Muscle of back (tissue), 11 donors: ENCODE data around the gene BTRC. TPM values are rescaled to one million over a fixed set of nuclear protein-coding genes. Genes with fewer than 3 reads are reported as not detected.

ENCODE experiments used
- DNase-seq, 3 donors: peaks; one replicate each; pipeline versions ENCODE4 v3.0.0 to v3.0.0-alpha.2; 2013
- polyA plus RNA-seq, 10 donors: library from polyadenylated mRNA; unstranded; fragments of 120-200 nt; gene quantifications; one replicate each; pipeline ENCODE4 v1.2.1, GENCODE V29; 2013; ENCODE audit not compliant: insufficient read length in 10 of 10

BTRC gene
- polyA plus RNA-seq, 10 donors, result 18.3 to 36.6 (median 23.1) TPM

DNA sequence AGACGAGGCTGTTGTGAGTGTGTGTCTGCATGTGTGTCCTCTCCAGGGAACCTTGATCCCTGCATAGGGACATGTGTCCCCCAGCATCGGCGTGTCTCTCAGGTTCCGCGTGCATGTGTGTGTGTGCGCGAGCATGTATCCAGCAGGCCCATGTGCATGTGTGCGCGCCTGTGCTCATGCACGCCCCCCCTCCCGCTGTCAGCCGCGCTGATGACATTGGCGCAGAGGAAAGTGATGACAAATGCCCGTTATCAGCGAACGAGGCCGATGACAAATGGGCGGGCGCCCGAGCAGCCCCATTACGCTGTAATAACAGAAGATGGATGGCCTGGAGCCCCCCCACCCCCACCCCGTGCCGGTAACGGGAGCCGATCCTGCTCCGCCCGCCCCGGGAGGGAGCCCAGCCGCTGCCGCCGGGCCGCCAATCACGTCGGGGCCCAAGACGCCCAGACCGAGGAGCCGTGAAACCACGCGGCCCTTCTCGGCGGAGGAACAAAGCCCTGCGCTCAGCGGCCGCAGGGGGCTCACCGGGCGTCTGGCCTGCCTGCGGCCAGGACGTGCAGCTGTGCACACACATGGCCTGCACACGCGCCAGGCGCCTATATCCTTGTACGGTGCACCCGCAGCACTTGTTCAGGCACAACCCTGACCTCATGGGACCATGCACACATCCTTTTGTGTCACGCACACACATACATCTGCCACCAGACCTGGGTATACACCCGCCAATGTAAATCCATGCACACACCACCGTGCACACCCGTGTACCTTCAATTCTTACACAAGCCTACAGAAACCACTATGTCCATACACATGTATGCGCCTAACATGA lies 212.6 kb downstream of the BTRC start:
- peak in 2 of 3 donors; percentile 24 to 68 for DNase-seq

DNA sequence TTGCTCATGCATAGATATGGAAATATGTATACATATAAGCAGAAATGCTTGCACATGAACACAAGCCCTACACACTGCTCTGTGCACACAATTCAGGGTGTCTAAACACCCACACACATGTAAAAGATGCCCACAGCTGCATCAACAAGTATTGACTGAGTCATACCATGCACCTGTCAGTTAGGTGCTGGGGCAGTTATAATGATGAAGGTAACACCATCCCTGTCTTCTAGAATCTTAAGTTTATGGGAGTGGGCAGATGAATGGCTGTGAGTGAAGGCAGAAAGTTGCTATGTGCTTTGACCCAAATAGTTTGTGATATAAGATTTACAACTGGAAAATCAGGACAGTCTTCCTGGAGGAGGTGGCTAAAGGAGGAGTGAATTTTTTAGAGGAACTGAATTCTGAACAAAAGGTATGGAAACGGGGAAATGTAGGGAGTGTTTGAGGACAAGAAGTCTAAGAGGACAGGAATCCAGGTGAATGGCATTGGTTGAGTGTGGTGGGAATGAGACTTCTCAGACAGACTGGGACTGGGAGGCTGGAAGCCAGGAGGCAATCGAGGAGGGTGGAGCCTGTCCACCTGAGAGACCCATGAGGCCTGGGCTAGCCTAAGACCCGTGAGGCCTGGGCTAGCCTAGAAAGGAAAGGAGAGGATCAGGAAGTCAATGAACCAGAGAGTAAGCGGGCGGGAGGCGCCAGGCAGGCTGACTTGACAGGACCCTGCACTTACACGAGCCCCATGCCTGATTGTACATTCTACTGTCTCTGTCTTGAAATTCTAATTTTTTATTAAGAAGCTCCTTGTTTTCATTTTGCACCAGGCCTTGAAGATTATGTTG lies 213.4 kb downstream of the BTRC start:
- DNase-seq, result no peak

DNA sequence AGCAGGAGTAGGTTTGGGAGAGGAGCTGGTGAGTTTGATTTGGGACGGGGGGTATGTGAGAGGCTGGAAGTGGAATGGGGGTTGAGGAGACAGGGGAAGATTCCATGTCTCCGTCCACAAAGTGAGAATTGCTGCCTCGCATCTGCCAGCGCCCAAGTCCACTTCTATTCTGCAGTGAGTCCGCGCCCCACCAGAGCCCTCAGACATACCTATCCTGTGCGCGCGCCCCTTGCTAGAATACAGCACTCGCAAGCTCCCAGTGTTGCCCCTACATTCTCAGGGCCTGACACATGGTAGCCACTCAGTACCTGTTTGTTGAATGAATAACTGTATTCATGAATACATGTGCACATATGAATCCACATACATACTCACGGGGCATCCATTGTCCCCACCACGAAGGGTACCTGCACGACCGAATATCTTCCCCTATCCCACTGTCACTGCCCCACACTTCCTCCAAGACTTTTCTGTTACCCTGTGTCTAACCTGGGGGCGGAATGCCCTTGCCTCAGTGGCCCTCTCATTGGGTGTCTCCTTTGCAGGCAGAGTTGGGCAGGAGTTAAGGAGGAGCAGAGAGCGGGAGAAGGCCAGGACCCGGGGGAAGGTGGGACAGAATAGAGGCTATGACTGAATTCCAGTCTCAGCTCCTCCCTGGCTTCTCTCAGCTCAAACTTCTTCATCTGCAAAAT lies 214.2 kb downstream of the BTRC start:
- no peak for DNase-seq

DNA sequence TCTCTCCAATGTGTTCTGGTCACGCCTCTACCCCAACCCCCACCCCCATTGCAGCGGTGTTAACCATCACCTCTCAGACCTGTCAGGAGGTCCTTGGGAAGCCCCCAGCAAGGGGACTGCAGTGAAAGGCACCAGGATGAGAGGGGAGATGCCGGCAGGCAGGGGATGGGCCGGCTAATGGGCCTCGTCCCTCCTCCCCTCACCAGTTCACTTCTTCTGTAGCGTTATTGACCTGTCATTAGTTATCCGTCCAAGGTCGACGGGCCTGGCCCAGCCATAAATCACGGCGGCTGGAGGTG lies 215.3 kb downstream of the BTRC start:
- peak in 1 of 3 donors; percentile 56 for DNase-seq

DNA sequence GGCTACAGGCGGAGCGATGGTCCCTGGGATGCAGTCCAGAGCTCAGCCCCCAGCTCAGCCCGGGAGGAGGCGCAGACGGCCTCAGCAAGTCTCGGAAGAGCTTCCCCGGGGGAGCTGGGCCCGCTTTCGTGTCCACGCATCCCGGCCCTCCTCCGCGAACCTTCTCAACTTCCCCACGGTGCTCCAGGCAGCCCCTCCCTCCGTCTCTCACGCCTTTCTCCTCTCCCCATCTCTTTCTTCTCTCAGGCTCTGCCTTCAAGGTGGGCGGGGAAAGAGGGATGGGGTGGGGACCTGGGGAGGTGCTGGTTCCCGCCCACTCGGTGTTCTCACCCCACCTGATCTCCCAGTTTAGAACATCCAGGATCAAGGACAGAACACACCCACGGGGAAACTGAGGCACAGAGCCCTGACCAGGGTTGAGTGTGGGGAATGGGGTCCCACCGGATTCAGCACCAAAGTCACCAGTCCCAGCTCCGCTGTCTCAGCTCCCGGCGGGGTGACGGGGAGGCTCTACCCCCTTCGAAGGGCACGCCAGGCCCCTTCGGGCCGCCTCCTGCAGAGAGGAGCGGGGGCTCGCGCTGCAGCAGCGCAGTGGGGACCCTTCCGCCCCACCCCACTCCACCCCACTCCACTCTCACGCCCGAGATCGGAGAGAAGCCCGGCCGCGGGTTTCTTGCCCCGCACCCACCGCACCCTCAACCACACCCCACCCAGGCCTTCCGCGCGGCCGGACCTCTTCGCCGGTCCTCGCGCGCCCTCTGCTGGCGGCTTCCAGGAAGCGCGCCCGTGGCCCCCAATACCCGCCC lies 215.9 kb downstream of the BTRC start:
- DNase-seq, result peak; percentile 60 to 93 (median 87)

DNA sequence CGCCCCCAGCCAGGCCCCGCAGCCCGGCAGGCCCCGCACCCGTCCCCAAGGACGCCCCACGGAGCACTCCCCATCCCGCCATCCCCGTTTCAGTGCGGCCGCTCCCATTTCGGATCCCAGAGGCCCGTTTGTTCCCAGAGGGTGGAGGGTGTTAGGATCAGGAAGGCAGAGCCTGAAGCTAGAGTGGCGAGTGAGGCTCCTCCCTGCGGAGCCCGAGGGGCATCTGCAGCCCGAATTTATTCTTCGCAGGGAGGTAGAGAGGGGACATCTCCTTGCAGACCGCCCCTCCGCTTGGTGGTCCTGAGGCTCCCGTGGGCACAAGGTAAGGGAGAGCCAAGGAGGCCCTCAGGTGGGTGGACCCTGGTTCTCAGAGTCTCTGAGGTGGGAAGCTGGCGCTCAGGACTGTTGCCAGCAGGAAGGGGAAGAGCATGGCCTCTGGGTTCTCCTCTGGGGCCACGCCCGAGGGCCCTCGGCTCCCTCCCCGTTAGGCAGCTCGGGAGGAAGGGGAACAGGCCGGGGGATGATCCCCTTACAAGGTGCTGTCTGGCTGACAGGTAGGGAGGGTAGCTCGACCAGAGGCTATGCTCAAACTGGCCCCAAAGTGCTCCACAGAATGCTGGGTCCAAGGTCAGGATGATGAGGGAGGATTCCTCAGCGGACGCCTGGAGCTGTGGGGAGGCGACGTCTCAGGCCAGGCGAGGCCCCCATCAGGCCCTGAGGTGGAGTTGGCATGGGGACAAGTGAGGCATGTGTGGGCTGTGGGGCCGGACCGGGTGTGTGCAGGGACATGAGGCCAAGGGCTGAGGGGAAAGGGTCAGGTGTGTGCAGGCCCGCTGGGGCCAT lies 216.7 kb downstream of the BTRC start:
- DNase-seq, result peak in 2 of 3 donors; percentile 13 to 30

DNA sequence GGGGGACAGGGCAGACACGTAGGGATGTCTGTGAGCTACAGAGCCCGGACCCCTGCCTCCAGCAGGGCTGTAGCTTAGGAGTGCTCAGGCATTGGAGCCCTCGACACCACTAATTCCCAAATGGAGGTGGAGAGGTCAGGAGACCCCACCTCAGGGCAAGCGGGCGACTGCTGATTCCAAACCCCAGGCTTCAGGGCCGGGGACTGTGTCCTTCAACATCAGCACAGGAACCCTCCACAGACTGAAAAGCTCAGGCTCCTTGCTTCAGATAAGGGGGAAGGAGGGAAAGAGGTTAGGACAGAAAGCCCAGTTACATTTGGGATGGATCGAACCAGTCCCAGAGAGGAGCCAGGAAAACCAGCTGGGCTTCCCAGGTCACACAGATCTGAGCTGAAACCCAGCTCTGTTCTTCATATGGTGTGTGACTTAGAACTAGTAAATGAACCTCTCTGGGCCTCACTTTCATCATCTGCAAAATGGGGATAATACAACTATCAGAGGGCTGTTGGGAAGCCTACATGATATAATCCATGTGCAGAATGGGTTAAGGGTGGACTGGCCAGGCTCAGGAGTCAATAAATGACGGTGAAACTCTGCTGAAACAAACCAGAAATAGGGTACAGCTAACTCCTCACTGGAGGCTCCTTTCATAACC lies 217.4 kb downstream of the BTRC start:
- DNase-seq, result no peak

DNA sequence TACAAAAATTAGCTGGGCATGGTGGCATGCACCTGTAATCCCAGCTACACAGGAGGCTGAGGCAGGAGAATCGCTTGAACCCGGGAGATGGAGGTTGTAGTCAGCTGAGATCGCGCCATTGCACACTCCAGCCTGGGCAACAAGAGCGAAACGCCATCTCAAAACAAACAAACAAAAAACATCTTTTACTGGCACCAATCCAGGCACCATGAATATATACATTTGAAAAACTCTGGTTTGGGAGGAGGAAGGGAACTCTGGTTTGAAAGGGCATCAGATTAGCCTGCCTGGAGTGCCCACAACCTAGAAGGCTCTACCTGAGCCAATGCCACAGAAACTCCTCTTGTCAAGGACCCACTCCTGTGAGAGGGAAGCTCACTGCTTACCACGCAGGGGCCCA lies 218.2 kb downstream of the BTRC start:
- DNase-seq, result no peak

DNA sequence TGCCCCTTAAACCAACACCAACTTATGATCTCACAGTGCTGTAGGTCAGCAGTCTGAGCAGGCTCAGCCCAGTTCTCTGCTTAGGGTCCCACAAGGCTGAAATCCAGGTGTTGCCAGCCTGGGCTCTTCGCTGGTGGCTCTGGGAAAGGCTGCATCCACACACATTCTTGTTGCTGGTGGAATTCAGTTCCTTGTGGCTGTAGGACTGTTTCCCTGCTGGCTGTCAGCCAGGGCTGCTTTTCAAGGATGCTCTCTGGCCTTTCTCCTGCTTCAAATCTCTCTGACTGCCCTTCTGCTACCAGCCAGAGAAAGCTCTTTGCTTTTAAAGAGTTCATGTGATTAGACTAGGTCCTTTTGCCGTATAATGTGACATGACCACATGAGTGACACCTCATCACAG lies 218.8 kb downstream of the BTRC start:
- no peak for DNase-seq

DNA sequence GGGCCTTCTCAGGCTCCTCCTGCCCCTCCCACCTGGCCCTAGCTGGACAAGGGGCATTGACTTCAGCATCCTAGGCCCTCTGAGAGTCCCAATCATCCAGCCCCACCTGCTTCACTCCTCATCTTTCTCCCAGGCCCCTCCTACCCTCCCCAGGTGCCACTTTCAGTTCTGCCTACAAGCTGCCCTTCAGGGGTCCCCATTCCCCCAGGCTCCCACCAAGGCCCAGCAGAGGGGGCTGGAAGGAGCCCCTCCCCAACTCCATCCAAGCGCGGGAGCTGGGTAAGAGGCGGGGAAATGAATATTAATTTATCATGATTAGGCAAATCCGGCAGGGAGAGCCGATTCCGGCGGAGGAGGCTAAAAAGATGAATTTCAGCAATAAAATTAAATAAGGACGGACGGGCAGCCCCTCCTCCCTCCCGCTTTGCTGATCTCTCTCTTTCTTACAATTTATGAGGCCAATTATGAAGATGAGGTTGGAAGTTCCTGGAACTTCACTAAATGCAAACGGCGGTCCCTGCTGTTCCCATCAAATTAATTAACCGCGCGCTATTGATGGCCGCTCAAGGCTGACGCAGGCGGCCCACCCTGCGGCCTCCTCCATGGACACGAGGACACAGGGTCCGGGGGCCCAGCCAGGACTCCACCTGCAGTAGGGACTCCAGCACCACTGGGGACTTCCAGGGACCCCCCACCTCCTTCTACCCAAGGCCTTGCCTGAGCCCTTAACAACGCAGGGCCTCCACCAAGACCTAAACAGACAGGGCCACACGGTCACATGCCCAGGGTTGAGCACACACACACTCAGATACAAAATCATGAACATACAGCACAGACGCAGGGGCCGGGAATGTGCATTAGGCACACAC lies 220.2 kb downstream of the BTRC start:
- DNase-seq, result no peak

DNA sequence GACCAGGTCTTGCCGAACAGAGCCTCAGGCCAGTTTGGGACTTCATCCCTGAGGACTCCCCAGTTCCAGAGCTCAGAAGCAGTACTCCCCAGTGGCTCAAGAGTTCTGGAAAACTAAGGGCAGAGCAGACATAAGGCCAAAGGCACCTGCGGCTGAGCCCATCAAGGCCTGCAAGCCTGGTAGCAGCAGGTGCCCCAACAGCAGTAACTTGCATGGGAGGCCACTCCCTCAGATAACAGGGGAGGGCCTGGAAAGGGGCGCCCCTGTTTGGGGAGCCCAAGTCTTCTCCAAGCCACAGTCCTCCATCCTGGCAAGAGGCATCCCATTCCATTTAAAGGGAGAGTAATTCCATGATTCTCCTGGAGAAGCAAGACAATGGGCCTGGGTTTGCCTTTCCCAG lies 221.1 kb downstream of the BTRC start:
- no peak for DNase-seq

DNA sequence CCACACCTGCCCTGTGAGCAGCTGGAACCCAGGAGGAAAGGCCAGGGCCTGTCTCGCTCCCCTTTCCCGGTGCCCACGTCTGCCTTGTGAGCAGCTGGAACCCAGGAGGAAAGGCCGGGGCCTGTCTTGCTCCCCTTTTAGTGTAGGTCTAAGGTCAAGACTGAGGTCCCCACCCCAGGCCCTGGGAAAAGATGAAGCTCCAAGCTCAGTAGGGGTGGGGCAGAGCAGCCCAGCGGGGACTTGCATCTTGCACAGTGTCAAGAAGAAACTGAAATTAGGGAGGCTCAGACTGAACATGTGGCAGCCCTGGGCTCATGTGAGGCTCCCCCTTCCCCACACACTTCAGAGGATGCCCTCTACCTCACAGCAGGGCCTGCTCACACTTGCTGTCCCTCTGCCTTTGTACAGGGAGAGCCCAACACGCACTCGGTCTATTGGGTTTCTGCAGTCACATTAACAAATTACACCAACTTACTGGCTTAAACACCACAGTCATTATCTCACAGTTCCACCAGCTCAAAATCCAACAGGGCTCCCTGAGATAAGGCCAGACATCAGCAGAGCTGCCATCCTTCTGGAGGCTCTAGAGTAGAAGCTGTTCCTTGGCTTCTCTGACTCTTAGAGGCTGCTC lies 221.7 kb downstream of the BTRC start:
- no peak for DNase-seq

DNA sequence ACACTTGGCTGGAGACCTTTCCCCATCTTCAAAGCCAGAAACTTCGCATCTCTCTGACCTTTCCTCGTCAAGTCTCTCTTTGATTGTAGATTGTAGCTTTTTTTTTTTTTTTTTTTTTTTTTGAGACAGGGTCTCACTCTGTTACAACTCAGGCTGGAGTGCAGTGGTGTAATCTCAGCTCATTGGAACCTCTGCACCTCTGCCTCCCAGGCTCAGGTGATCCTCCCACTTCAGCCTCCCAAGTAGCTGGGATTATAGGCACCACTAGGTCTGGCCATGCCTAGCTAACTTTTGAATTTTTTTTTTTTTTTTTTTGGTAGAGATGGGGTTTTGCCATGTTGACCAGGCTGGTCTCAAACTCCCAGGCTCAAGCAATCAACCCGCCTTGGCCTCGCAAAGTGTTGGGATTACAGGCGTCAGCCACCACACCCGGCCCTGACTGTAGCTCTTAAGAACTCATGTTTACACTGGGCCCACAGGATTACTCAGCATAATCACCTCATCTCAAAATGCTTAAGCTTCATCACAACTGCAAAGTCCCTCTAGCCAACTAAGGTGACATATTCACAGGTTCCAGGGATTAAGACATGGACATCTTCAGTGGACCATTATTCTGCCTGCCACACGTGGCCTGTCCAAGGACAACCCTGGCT lies 222.4 kb downstream of the BTRC start:
- no peak for DNase-seq

DNA sequence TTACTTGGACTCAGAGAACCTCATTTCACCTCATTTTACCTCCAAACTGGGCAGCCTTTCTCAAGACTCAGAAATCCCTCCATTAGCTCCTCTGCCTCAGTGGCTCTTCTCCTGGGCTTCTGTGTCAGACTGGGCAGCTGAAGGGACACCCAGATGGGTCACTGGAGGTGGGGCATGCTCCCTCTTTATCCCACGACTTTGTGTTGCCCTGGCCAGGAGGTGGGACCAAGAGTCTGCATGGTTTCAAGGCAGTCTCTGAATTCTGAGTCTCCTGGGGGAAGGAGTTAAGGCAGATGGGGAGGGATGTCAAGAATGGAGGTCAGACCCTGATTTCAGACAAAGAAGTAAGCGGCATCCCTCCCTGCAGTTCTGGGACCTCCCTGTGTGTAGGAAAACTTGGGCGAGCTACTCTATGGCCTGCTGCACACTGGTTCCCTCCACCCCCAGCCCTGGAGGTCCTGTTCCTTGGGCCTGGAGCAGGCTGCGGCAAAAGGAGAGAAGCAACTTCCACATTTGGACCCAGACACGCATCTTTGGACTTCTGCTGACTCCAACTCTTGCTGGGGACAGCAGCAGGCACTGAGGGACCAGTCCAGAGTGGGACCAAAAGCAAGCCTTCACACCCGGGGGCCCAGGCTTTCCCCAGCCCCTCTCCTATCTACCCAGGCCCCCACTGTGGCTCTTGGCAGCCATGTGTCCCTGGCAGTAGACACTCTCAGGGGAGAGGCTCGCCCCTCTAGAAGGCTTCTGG lies 223.3 kb downstream of the BTRC start:
- DNase-seq, result no peak

DNA sequence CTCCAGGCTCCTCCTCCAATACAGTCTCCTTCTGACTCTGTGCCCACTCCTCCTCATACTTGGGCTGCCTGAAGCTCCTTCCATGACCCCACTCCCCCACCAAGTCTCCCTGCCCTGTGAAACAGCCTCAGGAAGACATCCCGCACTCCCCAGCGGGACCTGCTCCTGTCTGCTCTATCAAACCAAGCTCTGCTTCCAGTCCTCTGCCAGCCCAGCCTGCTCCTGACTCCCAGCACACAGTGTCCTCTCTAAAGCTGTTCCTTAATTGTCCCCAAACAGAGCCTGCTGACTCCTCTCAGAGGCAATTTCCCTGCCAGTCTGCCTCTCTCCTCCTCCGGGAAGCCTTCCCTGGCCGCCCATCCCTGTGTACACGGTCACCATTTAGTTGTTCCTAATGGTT lies 224.2 kb downstream of the BTRC start:
- DNase-seq, result no peak

DNA sequence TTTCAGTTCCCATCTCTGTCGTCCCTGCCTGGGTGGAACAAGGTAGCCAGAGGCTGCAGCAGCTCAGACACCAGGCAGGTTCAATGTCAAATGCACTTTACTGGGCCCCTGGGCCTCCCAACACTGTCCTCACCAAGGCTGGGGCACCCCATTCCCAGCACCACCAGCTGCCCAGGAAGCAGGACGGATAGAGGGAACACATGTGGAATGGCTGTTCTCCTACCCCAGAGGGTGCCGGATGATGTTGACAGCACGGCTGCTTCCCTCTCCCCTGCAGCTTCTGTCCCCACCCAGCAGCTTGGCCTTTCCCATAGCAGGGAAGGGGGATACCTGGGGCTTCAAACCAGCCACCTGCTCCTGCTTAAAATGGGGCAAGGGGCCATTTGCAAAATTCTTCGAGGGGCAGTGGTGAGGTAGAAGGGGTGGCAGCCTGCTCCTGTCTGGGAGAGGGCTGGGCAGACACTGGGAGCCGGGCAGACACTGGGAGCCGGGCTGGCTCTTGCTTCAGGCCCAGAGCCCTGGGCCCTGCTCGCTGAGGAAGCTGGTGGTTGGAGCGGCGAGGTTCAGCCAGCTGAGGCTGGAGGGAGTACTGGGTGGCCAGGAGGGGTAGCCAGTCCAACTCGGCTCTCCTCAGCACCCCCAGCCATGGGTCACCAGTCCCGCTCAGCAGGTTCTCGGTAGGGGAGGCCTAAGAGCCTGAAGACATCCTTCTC lies 225.0 kb downstream of the BTRC start:
- no peak for DNase-seq

DNA sequence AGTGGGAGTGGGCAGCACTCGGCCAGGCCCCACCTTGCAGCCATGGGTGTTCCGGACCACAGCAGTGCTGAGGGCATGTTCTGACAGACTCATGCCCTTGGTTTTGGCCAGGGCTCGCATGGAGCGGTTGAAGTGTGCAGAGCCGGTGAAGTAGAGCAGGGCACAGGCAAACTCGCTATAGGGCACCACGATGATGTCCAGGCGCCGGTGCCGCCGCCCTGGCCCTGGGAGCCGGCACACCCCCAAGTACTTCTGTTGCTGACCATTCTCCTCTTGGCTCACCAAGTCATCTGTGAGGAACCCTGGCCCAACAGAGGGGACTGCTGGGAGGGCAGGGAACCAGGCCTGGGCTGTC lies 225.5 kb downstream of the BTRC start:
- no peak for DNase-seq
